GM18508 (cell line): Measurements from ENCODE around the gene LAMTOR4.

ENCODE experiments used
- ATAC-seq: cut with Tn5 transposase; IDR thresholded peaks from one replicate; pipeline ENCODE4 v1.9.1; 2021; ENCODE audit warnings: moderate number of reproducible peaks; ENCODE audit not compliant: insufficient read depth, unreplicated experiment

The LAMTOR4 gene

DNA sequence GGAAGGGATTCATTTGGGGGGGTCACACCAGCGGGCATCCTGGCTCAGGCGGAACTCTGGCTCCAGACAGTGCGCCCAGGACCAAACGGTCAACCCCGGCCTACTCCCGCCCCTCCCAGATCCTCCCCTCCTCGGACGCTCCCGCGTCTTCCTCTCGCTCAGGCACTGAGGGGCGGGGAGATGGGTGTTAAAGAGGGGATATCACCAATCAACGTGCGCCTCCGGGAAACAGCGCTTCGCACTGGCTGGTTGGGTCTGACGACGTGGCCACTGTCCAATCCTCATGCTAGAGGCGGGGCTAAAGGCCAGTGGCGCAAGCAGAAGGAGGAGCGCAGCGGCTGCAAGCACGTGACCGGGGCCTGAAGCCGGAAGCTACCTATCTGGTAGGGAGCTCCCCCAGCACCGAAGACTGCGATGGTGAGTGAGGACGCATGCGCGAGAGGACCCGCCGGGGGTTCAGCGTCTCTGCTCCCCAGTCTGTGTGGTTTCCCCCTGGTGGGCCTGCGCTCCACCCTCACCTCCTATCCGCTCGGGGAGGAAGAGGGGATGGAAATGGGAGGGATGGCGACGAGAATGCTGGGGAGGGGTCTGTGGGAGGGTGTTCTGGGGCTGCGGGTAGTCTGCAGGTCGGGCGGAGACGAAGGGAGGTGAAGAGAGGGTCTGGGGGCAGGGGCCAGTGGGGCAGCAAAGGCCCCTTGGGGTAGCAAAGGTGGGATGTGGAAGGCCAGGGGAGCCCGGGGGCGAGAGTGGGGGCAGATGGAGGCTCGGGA, at the start of gene LAMTOR4:
Gene LAMTOR4, plus strand, starts transcription at position 360 of the 770 bp plus-strand sequence. Its CDS starts 55 bp downstream, at position 415.
- peak; percentile 97 for ATAC-seq

DNA sequence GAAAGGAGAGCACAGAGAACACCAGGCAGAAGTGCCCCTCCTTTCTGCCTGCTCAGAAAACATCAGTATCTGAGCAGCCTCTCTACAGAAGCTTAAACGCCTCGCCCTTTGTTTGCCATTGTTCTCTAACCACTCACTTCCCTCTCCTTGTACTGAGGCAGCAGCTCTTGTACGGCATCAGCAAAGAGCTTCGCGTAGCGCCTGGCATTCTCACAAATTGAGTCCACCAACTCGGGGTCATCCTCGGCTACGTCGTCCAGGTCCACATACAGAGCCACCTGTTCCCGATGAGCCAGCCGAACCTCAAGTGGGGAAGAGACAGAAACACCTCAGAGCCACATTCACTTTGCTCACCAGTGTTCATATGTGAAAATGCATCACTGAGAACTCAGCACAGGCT, 49.3 kb upstream of the LAMTOR4 start:
- ATAC-seq, result no peak

DNA sequence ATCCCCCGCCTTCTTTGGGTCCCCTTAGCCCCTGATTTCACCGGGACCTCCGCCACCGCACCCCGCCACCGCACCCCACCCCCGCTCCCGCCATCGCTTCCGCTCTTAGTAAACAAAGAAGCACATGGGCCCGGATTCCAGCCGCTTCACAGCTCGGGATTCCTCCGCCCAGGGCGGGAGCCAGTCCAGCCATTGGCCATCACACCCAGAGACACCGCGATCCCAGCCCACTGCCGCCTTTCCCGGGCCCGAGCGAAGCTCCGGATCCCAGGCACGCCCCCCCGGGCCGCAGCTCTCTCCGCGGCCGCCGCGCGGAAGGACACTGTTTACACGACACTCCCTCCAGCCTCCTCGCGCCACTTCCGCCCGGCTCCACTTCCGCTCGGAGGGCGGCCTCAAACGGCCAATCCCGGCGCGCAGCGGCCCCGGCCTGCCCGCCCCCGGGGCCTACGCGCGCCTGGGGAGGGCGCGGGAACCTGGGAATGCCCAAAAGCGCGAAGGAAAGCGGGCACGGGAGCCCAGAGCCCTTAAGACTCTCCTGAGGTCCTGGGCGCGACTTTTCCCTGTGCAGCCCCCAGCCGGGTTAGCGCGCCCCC, 48.2 kb upstream of the LAMTOR4 start:
- ATAC-seq, result peak; percentile 40

DNA sequence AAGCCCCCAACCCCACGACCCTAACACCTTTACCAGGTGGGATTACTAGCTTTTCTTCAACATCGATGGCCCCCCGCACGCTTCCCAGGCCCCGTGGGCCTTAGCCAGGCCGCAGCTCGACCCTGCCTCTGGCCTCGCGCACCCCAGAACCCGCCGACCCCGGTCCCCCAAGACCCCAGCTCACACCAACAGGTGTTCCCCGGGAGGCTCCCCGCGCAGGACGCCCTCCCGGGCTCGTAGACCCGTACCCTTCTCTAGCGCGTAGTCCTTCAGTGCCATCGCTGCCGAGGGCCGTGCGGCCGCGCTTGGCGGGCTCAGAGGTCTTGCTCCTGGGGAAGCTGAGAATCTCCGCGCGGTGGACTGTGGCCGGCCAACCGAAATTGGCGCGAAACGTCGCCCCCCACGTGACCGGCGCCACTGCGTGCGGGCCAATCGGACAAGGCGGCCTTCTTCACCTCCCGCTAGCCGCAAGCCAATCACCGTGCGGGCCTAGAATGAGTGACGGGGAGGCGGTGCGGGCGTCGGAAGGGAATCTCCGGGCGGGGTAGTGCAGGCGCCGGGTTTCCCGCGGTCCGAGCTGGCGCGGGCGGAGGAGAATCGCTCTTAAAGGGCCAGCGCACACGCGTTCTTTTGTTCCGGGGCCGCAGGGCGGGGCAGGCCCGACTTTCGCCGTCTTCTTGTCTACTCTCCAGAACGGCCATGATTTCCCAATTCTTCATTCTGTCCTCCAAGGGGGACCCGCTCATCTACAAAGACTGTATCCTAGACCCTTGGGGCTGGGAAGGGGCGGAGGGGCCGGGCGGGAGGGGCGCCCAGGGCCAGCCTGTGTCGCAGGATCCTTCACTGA, 47.5 kb upstream of the LAMTOR4 start, which contains the start of the genes AP4M1 and MCM7:
Gene AP4M1, plus strand, starts transcription at position 628 of the 847 bp plus-strand sequence. Its CDS starts 72 bp downstream, at position 700.
Gene MCM7, minus strand, starts transcription at position 382 of the 847 bp plus-strand sequence. Its CDS starts 103 bp downstream, at position 279.
- peak; percentile 41 for ATAC-seq

DNA sequence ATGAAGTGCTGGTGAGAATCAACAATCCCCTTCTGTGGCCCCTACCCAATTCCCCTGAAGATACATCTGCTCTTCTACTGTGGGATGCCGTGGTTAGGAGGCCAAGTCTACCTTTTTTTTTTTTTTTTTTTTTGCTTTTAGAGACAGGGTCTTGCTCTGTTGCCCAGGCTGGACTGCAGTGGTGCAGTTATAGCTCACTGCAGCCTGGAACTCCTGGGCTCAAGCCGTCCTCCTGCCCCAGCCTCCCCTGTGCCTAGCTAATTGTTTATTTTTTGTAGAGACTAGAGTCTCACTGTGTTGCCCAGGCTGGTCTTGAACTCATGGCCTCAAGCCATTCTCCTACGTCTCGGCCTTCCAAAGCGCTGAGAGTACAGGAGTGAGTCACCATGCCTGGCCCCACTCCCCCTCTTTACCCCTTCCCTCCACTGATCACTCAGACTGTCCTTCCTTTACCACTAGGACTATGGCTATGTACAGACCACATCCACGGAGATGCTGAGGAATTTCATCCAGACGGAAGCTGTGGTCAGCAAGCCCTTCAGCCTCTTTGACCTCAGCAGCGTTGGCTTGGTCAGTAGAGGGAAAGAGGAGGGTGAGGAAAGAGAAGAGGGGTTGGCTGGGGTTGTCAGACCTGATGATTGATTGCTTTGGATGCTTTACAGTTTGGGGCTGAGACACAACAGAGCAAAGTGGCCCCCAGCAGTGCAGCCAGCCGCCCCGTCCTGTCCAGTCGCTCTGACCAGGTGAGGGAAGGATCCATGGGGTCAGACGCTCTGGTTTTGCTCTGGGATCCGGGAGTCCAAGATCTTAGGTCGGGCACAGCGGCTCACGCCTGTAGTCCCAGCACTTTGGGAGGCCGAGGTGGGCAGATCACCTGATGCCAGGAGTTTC, 45.5 kb upstream of the LAMTOR4 start:
- ATAC-seq, result no peak

DNA sequence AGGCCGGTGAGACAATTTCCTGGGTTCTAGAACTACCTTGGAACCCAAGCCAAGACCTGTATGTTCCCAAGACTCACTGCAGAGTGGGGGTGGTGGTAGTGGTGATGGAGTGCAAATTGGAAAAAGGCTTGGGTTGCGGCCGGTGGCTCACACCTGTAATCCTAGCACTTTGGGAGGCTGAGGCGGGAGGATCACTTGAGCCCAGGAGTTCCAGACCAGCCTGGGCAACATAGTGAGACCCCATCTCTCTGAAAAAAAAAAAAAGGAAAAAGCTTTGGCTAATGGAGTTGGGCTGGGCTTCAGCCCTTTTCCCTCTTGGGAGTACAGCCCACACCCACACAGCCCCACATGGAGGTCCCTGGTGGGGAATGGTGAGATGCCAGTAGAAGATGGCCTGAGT, 43.2 kb upstream of the LAMTOR4 start:
- no peak for ATAC-seq

DNA sequence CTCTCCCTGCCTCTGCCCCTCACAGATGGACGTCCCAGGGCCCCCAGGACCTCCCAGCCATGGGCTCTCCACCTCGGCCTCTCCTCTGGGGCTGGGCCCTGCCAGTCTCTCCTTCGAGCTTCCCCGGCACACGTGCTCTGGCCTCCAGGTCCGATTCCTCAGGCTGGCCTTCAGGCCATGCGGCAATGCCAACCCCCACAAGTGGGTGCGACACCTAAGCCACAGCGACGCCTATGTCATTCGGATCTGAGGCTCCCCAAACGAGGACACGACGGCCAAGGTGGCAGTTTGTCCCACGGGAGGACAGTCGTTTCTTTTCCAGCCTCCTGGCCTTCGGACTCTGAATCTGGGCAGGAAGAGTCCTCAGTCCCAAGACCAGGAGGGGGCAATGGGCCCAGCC, 42.1 kb upstream of the LAMTOR4 start:
- no peak for ATAC-seq

DNA sequence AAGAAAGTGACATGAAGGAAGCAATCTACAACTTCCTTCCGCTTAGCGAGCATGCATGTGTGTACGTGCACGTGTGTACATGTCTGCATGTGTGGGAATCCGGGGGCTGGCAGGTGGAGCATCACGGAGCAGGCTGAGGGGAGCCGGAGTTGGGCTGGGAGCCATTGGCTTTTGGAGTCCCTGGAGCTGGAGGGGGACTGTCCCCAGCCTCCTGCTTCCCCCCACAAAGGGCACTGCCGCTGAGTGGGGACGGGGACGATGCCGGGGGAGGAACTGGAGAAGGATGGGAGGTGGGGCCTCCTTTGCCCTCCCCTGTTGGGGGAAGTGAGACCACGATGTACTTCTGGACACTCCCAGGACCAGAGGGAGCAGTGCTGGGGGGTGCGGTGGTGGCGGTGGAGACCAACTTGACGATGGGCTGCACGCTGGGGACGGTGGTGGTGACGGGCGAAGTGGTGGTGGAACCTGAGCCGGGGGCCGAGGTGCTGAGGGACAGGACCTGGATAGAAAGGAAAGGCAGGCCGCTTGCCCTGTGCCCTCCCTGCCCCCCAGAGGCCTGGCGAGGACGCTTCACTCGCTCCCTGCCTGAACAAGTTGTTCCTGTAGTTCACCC, 41.5 kb upstream of the LAMTOR4 start:
- no peak for ATAC-seq

DNA sequence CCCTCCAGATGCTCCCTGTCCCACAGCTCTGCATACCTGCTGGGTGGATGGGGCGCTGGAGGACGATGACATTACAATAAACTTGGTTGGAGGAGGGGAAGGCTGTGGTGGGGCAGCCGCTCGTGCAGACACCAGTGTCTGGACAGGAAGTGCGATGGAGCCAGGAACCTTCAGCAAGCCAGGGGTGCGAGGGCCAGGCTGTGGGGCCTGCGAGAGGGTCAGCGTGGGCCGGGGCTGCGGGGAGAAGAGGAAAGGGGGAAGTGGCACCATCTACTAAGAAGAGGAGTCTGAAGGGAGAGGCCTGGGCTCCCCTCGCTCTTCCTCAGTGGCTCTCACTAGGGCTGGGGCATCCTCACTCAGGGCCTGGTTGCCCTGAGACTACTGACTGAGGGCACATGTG, 40.8 kb upstream of the LAMTOR4 start:
- ATAC-seq, result no peak

DNA sequence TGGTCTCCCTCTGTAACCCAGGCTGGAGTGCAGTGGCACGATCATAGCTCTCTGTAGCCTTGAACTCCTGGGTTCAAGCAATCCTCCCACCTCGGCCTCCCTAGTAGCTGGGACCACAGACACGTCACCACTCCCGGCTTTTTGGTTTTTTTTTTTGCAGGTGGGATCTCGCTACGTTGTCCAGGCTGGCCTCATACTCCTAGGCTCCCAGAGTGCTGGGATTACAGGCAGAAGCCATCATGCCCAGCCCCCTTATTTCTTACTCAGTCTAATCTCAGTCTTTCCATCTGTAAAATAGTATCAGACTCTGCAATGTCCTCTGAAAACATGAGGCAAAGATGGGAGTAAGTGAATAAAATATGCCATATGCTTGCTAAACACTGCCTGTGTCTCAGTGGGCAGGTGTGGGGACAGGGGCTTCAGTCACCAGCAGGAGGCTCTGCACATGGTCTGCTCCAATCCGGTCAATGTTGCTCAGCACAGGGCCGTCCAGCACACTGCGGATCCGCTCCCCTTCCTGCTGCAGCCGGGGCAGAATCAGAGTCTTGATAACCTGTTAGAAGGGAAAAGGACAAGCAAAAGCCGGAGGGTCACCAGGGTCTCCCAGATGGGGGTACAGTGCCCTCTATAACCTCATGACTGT, 39.1 kb upstream of the LAMTOR4 start:
- no peak for ATAC-seq

DNA sequence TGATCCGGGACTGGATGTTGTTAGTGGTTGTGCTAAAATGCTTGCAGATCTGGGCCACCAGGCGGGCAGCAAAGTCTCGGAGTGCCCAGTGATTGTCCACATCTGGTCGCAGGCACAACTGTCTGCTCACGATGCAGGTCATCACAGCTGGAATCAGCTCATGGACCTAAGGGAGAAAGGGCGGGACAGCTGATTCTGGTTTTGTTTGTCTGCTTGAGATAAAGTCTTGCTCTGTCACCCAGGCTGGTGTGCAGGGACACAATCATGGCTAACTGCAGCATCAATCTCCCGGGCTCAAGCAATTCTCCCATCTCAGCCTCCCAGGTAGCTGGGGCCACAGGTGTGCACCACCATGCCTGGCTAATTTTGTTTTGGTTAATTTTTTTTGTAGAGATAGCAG, 37.6 kb upstream of the LAMTOR4 start:
- no peak for ATAC-seq

DNA sequence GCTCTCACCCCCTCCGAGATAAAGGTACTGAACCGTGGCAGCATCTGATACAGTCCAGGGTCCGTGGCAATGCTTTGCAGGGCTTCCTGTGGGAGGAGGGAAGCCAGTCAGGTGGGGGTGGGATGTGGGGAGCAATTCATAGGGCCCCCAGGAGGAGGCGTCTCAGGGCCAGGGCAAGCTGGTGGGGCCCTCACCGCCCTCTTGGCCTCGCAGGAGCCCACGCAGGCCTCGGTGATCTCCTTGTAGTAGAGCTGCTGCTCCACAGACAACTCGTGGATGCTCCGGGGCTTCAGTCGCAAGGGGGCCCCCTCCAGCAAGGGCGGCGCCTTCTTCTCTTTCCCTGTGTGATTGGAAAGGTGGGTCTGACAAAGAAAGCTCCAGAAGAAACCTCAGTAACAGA, 36.8 kb upstream of the LAMTOR4 start:
- no peak for ATAC-seq

DNA sequence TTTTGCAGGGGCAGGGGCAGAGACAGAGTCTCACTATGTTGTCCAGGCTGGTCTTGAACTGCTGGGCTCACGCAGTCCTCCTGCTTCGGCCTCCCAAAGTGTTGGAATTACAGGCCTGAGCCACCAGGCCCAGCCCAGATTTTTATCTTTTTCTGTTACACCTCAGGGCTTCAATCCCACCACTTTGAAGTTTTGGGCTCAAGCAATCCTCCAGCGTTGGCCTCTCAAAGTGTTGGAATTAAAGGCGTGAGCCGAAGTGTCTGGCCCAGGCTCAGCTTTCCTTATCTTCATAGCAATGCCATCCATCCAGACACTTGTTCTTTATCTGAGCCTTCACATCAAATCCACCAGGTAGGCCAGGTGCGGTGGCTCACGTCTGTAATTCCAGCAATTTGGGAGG, 33.7 kb upstream of the LAMTOR4 start:
- no peak for ATAC-seq

DNA sequence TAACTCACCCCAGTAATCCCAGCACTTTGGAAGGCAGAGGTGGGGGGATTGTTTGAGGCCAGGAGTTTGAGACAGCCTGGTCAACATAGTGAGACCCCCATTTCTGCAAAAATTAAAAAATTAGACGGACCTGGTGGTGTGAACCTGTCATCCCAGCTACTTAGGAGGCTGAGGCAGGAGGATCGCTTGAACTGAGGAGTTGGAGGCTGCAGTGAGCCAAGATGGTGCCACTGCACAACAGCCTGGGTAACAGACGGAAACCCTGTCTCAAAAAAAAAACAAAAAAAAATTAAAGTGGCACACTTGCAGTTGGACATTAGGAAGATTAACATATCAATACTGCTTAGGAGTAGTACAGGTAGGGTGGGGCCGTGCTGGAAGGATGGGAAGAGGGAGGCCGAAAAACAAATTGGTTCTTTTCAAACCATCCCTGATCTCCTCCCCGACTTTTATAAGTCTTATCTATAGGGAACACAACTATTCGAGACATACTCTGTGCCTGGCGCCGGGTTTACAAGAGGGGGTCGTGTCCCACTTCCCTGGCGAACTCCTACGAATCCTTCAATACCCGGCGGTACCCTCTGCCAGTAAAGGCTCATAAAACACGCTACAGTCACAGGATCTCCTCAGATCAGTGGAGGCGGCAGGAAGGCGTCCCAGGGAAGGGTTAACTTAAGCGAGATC, 30.2 kb upstream of the LAMTOR4 start:
- ATAC-seq, result no peak

DNA sequence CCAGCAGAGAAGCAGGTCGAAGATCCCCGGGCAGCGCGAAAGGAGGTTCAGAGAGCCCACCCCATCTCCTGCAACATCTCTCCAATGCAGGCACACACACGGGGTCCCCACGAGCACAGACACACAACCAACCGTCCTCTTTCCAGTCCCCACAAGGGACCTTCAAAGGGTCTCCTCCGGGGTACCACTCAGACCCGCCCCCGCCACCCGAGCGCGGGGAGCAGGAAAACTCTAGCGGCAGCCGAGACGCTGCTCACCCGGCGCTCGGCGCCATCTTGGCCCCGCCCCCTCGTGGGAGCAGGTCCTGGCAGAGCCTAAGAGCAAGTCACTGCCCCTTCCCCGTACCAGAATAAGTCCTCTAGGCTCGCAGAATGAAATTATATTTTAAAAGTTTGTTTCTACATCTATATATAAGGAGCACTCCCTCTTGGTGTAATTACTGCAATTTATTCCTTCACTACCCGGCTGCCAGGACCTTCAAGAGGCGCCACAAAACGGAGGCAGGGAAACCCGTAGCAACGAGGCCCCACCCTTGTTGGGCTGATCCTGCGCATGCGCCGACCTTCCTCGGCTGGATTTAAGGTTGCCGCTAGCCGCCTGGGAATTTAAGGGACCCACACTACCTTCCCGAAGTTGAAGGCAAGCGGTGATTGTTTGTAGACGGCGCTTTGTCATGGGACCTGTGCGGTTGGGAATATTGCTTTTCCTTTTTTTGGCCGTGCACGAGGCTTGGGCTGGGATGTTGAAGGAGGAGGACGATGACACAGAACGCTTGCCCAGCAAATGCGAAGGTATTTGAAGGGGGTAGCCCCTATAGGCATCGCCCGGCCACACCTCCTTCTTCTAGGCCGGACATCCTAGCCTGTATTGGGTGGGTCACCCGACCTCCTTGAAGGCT, 29.4 kb upstream of the LAMTOR4 start, which contains the start of the genes CNPY4 and TAF6:
Gene CNPY4, plus strand, starts transcription at position 563 of the 898 bp plus-strand sequence. Its CDS starts 111 bp downstream, at position 674.
Gene TAF6, minus strand, starts transcription at position 287 of the 898 bp plus-strand sequence. CDS start 5,149 bp downstream, outside the sequence.
- peak; percentile 46 for ATAC-seq

DNA sequence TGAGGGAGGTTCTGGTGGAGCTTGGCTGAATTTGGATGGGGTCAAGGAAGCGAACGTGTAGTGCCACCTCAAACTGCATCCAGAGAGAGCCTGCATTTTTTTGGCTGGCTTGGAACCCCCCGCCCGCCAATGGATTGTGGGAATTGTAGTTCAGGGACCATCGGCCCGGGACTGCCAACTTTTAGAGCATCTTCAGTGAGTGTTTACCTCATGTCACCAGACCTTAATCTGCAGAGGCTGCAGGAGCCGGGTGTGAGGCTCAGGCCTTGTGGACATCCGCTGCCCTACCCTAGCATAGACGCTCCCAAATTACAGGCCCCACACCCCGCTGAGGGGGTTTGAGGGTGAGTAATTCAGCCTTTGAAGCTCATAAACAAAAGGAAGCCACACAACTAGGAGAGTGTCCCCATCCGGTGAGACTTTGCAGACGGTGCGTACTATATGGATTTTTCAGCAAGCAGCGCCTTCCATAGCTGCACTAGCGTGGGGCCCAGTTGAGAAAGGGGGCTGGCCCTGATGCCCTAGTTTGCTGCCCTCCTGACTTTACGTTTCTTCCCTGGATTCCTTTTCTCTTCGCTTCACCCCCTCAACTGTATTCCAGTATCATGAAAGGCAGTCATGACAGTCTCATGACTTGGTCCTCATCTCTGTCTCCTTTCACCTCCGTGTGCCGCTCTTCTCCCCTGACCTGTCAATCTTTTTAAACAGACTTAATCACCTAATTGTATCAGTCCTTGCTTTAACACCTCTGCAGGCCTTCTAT, 28.6 kb upstream of the LAMTOR4 start:
- ATAC-seq, result peak; percentile 10

DNA sequence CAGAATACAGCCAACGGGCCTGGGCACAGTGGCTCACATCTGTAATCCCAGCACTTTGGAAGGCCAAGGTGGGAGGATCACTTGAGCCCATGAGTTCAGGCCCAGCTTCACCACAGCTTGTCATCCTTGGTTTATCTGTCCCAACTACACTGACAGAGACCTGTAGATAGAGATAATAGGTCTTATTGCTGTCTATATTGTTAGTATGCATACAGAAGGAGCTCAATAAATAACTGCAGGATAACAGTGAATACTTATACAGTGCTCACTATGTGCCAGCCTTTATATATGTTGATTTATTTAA, 28.0 kb upstream of the LAMTOR4 start:
- ATAC-seq, result no peak
